Measurements from ENCODE around the gene OPCML.

DNA sequence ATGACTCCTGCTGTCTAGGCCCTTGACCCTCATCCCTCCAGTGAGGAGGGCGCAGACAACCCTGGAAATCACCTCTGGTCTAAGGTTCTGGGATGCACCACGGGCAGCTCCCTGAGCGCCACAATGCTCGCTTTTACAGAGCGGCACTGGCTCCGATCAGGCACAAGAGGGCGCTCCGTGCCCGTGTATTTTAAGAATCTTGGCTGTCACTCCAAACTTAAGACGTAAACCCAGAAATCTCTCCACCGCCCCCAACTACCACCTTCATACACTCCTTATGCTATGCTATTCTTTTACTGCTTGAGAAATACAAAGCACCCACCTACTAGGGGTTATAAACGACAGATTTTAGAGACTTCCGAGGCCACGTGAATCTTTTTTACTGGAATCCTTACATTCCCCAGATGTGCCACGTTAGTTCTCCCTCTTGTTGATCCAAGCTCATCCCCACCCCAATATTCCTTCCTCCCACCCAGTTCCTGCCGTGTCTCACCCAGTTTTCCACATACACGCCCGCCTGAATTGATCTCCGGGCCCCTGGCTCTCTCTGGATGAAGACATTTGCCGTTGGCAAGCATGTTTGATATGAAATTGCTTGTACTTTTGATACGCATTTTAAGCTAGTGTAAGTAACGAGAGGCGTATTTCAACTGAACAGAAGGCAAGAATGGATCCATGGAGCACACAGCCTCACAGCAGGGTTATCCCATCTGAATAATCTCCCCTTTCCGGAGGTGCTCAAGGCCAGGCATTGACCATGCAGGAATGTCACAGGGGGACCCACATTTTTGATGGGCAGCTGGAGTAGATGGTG lies 453.5 kb downstream of the OPCML start:
- TF ChIP-seq CTCF (IDR thresholded peaks at IDR 0.05; ENCODE audit: insufficient read depth, low read length, poor library complexity, severe bottlenecking) (peak; percentile 10), EZH2phosphoT487 (conservative IDR thresholded peaks at IDR 0.05; ENCODE audit: low read length) (no peak)
